Fibroblast of the aortic adventitia (primary cell): ENCODE results near the gene SH3BGRL3. TPM values are rescaled to one million over a fixed set of nuclear protein-coding genes. Genes with fewer than 3 reads are reported as not detected.

ENCODE experiments used
- DNase-seq: peaks from one replicate; pipeline ENCODE4 v3.0.0-alpha.2; 2010; ENCODE audit warnings: low read depth
- H3K4me3 ChIP-seq: 2 replicates; pipeline ENCODE4 v1.5.1; 2011; ENCODE audit warnings: low read depth, mild to moderate bottlenecking, control low read depth, low read length, moderate library complexity
- total RNA-seq: library from RNA; depleted of rRNA; stranded (reverse); fragments of >200 nt; gene quantifications from 2 replicates; pipeline ENCODE4 v1.2.3, GENCODE V29; 2012; ENCODE audit warnings: low replicate concordance
- TF ChIP-seq, protein P1 (sequence below): IDR thresholded peaks from 2 replicates; pipeline ENCODE4 v1.5.1; 2011; ENCODE audit warnings: mild to moderate bottlenecking, low read length, control low read depth, inconsistent platforms; ENCODE audit not compliant: insufficient read depth

Gene SH3BGRL3
- total RNA-seq, 1 donor: 114 TPM

DNA sequence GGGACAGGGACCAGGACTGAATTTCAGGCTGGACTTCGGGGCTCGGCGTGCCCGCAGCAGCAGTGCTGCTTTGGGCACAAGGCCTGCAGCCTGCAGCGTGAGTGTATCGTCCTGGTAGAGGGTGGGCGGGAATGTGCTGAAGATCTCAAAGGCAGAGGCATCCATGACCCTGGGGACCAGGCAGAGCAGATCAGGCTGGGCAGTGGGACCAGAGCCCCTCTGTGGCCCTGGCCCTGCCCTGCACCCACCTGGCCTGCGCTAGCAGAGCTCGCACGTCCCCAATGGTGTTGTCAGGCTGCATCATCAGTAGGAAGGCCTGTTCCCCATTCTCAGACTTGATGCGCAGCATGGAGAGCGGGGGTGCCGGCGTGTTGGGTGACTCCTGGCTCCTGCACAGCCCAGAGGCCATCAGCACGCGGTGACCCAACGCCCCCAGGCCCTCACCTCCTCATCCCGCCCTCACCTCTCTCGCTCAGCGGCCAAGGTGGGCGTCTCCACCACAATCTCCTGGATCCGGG lies 2.6 kb downstream of the SH3BGRL3 start:
- no peak for DNase-seq
- TF ChIP-seq, protein P1, sequence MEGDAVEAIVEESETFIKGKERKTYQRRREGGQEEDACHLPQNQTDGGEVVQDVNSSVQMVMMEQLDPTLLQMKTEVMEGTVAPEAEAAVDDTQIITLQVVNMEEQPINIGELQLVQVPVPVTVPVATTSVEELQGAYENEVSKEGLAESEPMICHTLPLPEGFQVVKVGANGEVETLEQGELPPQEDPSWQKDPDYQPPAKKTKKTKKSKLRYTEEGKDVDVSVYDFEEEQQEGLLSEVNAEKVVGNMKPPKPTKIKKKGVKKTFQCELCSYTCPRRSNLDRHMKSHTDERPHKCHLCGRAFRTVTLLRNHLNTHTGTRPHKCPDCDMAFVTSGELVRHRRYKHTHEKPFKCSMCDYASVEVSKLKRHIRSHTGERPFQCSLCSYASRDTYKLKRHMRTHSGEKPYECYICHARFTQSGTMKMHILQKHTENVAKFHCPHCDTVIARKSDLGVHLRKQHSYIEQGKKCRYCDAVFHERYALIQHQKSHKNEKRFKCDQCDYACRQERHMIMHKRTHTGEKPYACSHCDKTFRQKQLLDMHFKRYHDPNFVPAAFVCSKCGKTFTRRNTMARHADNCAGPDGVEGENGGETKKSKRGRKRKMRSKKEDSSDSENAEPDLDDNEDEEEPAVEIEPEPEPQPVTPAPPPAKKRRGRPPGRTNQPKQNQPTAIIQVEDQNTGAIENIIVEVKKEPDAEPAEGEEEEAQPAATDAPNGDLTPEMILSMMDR: no peak
- H3K4me3 ChIP-seq: peak overlapping the region; percentile 81

DNA sequence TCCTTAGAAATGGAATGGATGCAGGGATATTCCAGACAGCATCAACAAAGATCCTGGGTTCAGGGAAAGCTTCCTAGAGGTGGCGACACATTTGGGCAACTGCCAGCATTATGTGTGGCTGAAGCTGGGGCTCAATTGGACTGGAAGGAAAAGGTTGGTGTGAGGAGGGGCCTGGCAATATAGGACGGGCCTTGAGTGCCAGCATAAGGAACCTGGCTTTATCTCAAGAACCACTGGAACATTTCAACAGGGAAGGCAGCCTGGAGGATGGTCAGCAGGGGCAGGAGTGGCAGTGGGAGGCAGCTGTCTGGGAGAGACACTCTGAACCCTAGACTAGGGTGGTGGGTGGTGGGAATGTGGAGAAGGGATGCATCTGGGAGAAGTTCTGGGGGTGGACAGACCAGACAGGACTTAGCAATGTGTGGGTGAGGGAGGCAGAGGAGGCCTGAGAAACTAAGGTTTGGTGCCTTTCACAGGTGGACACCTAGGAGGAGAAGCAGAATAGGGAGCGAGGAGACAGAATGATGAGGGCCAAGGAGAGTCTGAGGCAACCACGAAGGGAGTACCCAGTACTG lies 3.5 kb downstream of the SH3BGRL3 start:
- no peak overlapping the region for H3K4me3 ChIP-seq
- DNase-seq: no peak
- TF ChIP-seq, protein P1: no peak

DNA sequence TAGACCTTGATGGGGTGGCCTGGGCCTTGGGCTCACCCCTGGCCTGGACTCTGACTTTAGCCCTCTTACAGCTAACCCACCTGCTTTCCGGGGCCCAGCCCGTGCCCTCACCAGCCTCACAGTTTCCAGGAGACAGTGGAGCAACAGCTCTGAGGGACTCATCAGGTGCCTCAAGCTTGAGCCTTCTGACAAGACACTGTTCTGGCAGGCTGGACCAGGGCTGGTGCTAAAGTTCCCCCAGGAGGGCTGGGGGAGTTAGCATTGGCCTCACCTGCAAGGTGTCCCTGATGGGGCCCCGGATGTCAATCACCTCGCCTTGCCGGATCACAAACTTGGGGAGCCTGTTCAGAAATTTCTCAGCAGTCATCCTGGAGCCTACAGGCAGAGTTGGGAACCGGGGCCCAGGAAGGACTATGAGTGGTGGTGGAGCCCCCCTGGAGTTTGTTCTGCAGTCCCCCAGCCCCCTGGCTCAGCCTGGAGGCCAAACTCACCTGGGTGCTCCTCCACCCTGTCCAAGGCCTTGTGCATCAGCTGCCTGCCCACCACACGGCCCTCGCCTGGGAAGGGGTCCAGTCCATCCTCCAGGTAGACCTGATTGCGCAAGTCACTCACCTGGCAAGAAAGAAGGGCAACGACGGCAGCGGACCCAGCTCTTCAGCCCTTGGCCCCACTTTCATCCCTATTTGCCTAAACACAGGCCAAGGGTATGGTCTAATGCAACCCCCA lies 4.1 kb downstream of the SH3BGRL3 start:
- no peak overlapping the region for H3K4me3 ChIP-seq
- TF ChIP-seq, protein P1: no peak
- DNase-seq: no peak

DNA sequence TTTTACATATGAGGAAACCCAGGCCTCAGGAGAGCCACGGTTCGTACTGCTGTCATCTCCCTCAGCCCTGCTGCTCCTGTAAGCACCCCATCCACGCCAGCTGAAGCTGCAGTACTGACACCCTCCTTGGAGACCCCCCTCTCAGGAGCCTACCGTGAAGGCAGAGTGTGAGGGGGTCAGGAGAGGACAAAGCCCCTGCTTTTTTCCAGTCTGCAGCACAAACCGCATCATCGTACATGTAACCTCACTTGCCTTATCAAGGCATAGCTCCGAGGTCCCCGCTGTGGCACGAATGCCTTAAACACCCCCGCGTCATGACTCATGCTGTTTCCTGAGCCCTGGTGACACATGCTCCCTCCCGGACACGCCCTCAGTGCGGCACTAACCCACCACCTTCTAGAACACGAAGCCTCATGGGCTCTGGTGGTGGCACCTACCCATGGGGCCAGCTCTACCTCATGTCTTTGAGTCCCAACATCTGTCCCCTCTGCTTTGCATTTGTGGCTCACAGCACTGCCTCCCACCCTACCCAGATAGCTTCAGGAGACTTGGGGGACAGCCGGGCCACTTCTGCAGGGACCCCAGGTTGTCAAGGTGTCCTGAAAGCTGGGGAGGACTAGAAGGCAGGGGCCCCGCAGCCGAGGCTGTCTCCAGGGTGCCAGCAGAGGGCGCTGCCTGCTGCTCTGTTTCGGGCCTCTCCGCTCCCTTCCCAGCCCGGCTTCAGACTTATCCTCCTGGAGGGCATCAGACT lies 4.9 kb downstream of the SH3BGRL3 start:
- H3K4me3 ChIP-seq: no peak overlapping the region
- DNase-seq: peak; percentile 90
- TF ChIP-seq, protein P1: peak; percentile 79

DNA sequence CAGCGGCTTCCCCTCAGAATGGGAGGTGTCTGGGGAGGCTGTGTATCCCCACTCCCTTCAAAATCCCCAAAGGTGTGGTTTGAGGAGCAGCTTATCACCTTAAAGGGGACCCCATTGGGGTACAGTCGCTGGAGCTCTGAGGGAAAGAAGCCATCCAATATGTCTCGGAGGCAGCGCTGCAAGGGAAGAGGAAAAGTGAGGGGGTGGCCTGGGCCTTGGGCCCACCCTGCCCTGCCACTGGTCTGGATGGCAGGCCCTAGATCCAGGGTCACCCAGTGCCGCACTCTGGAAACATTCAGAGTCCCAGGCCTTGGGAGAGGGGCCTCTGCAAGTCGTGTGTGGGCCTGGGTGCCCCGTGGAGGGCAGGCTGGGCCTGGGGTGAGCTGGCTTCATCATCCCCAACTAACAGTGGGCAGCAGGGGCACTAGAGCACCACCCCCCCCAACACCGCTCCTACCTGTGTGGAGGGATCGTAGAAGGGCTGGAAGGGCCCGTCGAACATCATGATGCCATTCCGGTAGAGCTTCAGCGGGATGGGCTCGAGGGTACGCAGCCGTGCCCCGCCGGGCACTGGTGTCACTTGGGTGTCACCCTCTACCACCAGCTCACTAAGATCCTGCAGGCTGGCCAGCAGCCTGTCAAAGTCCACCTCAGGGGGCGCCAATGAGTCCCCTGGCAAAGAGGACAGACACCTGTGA lies 5.6 kb downstream of the SH3BGRL3 start:
- no peak for DNase-seq
- TF ChIP-seq, protein P1: peak; percentile 38
- no peak overlapping the region for H3K4me3 ChIP-seq

DNA sequence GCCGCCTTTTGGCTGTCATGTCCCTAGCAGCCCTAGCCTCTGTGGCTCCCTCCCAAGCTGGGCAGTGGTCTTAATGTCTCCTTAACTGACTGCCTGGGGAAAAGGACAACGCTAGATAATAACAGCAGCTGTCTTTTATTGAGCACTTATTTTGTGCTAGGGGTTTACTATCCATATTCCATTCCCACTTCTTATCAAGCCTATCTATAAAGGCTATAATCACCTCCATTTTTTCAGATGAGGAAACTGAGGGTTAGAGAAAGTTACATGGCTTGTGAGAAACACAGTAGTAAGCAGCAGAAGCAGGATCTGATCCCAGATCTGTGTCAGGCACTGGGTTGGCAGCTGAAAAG lies 6.2 kb downstream of the SH3BGRL3 start:
- TF ChIP-seq, protein P1: no peak
- DNase-seq: no peak
- no peak overlapping the region for H3K4me3 ChIP-seq
